NCI-H345 (cell line): ENCODE results near the gene TEAD3.
"Not testable (repeated sequence)": the region's sequence is repeated elsewhere in the genome, so short reads cannot be mapped to it uniquely, and the experiment has no call there.

Experiments
- DNase-seq: peaks from one replicate; lab custom pipeline; 2025; lab: John Stamatoyannopoulos, UW

Gene TEAD3

GRCh38 chr6:35451354-35452182, 45.3 kb downstream of the TEAD3 start:
- DNase-seq: no peak

- DNase-seq: peak; percentile 78
These were observed 47.5 kb downstream of the TEAD3 start for GRCh38 chr6:35449287-35449881.

- no peak for DNase-seq
These were observed 48.7 kb downstream of the TEAD3 start for GRCh38 chr6:35448191-35448590.

- no peak for DNase-seq
These were observed 51.2 kb downstream of the TEAD3 start for GRCh38 chr6:35445691-35446090.

GRCh38 chr6:35443341-35444030, 53.4 kb downstream of the TEAD3 start:
- no peak for DNase-seq

GRCh38 chr6:35442693-35443092, 54.2 kb downstream of the TEAD3 start:
- no peak for DNase-seq

GRCh38 chr6:35441642-35442041, 55.2 kb downstream of the TEAD3 start:
- DNase-seq: no peak

GRCh38 chr6:35441205-35441604, 55.7 kb downstream of the TEAD3 start:
- DNase-seq: no peak

GRCh38 chr6:35439308-35439707, 57.6 kb downstream of the TEAD3 start:
- DNase-seq: no peak

- not testable (repeated sequence) for DNase-seq
These were observed 58.4 kb downstream of the TEAD3 start for GRCh38 chr6:35438378-35439065.

GRCh38 chr6:35436071-35436857, 60.6 kb downstream of the TEAD3 start:
- no peak for DNase-seq

- no peak for DNase-seq
These were observed 61.6 kb downstream of the TEAD3 start for GRCh38 chr6:35435074-35435837.

- not testable (repeated sequence) for DNase-seq
These were observed 64.2 kb downstream of the TEAD3 start for GRCh38 chr6:35432702-35433101.

GRCh38 chr6:35432291-35432690, 64.6 kb downstream of the TEAD3 start:
- DNase-seq: no peak

GRCh38 chr6:35429463-35429862, 67.4 kb downstream of the TEAD3 start:
- no peak for DNase-seq

- no peak for DNase-seq
These were observed 68.3 kb downstream of the TEAD3 start for GRCh38 chr6:35428421-35429149.

GRCh38 chr6:35427851-35428321, 69.0 kb downstream of the TEAD3 start:
- DNase-seq: no peak

- no peak for DNase-seq
These were observed 69.4 kb downstream of the TEAD3 start for GRCh38 chr6:35427435-35427834.

- no peak for DNase-seq
These were observed 70.8 kb downstream of the TEAD3 start for GRCh38 chr6:35426074-35426473.

GRCh38 chr6:35425284-35425683, 71.6 kb downstream of the TEAD3 start:
- DNase-seq: no peak
